GM21737 (cell line): ENCODE results near the gene SORT1.
"Not testable (repeated sequence)": the region's sequence is repeated elsewhere in the genome, so short reads cannot be mapped to it uniquely, and the experiment has no call there.

Experiments
- ATAC-seq: cut with Tn5 transposase; IDR thresholded peaks from one replicate; pipeline ENCODE4 v1.9.1; 2021; ENCODE audit warnings: mild to moderate bottlenecking, moderate library complexity; ENCODE audit not compliant: unreplicated experiment

SORT1 gene

DNA sequence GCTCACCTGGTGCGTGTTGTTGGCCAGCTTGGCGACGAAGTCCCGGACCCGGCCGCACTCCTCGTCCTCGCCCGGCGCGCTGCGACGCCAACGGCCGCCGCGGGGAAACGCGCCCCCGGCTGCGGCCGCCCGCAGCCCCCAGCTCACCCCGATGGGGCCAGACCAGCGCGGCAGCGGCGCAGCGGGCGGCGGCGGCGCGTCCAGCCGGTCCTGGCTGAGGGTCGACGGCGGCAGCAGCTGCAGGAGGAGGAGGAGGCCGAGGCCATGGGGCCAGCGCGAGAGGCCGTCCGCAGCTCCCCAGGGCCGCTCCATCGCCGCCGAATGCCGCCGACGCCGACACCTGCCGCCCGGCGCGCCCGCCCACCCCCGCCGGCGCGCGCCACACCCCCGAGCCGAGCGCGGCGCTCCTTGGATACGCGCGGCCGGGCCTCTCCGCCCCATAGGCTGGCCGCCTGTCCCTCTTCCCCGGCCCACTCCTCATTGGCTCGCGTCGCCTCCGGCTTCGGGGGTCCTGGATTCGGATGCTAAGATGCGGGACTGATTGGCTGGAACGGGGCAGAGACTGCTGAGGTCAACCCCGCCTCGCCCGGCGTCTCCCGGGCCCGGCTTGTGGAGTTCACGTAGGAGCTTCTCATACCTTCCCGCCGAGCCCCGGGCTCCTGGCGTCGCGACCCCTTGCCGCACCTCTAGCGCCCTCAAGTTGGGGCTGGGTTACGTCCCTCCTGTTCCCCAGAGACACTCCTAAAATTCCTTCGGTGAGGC, at the start of gene SORT1:
Gene SORT1 (minus strand): TSS at position 338 of the 762 bp plus-strand sequence. CDS start 26 bp downstream, at position 312.
- ATAC-seq, result peak; percentile 83

DNA sequence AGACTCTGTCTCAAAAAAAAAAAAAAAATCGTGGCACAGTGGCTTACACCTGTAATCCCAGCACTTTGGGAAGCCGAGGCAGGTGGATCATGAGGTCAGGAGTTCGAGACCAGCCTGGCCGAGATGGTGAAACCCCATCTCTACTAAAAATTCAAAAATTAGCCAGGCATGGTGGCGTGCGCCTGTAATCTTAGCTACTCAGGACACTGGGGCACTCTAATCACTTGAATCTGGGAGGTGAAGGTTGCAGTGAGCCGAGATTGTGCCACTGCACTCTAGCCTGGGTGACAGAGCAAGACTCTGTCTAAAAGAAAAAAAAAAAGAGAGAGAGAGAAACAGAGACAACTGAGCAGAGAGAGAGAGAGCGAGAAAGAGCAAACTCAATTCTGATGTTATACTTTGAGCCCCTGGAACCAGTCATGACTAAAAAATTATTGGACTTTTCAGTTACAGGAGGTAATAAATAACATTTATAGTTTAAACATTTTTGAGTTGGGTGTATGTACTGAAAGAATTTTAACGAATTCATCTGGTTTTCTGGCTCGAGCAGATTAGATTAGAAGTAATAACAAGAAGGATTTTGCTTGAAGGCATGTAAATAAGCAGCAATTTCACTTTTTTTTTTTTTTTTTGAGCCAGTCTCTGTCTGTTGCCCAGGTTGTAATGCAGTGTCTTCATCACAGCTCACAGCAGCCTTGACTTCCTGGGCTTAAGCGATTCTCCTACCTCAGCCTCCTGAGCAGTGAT, 48.4 kb upstream of the SORT1 start:
- not testable (repeated sequence) for ATAC-seq

DNA sequence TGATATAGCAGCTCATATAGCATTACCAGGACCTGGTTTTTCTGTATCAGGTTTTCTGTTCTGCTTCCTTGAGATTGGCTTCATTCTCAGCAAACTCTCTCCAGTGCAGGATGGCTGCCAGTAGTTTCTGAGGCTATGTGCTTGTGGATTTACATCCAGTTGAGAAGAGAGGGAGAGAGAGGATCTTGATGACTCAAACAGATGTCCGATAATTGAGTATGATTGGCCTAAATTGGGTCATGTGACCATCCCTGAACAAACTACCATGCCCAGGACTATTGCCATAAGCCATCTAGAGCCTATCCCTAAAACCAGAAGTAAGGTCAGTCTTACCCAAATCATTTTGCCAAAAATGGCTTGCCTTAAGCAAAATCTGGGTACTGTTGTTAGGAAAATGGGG, 46.6 kb upstream of the SORT1 start:
- no peak for ATAC-seq

DNA sequence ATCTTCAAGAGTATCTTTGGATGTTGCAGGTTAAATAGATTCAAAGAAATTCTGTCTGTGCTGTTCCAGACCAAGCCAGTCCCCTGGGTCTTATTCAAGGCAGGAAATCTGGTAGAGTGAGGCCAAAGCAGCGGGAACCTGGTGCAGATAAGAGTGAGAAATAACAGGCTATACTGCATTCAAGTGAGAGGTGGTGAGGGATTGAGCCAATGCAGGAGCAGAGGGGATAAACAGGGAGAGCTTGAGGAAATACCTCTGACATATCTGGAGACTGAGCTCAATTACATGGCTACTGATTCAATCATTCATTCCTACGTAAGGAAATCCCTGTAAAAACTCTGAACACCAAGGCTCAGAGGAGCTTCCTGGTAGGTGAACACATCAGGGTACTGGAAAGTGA, 45.8 kb upstream of the SORT1 start:
- ATAC-seq, result no peak

DNA sequence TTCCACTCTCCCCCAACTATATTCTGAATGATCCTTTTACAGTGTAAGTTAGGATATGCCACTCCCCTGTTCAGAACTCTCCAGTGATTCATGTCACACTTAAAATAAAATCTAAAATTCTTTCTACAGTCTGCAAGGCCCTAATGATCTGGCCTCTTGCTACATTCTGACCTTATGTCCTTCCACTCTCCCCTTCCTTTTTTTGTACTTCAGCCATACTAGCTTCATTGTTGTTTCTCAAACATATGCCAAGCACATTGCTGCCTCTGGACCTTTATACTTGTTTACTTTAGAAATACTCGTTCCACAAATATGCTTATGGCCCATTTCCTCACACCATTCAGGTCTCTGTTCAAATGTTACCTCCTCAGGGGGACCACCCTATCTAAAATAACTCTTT, 43.4 kb upstream of the SORT1 start:
- no peak for ATAC-seq

DNA sequence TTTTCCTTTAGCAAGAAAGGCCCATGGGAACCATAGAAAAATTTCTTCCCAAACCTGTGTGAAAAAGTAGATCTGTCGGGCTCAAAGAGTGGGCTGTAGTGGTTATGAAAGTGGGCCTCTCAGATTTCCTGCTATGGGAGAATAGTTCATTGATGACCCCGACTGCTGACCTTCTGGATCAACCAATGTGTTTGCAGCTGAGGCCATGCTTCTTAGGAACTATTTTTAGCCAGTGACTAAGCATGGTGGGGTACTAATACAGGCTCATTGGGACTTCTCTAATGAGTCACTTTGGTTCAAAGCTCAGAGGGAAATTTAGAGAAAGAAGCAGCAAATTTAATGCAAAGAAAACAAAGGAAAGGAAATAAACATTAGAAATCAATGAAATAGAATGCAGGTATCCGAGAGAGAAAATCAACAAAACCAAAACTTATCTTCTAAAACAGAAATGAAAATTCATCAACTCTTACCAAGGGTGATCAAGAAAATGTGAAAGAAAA, 41.1 kb upstream of the SORT1 start:
- ATAC-seq, result no peak

DNA sequence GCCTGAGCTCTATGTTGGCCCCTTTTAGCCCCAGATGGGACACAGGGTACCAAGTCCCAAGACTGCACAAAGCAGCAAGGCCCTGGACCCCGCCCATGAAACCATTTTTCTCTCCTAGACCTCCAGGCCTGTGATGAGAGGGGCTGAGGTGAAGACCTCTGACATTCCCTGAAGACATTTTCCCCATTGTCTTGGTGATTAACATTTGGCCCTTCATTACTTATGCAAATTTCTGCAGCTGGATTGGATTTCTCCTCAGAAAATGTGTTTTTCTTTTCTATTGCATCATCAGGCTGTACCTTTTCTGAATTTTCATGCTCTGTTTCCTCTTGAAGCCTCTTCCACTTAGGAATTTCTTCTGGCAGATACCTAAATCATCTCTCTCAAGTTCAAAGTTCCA, 36.8 kb upstream of the SORT1 start:
- no peak for ATAC-seq

DNA sequence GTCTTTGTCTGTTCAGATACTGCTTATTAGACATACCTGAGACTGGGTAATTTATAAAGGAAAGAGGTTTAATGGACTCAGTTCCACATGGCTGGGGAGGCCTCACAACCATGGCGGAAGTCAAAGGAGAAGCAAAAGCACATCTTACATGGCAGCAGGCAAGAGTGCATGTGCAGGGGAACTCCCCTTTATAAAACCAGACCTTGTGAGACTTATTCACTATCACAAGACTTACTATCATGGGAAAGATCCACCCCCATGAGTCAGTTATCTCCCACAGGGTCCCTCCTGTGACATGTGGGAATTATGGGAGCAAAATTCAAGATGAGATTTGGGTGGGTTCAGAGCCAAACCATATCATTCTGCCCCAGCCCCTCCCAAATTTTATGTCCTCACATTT, 35.6 kb upstream of the SORT1 start:
- ATAC-seq, result no peak

DNA sequence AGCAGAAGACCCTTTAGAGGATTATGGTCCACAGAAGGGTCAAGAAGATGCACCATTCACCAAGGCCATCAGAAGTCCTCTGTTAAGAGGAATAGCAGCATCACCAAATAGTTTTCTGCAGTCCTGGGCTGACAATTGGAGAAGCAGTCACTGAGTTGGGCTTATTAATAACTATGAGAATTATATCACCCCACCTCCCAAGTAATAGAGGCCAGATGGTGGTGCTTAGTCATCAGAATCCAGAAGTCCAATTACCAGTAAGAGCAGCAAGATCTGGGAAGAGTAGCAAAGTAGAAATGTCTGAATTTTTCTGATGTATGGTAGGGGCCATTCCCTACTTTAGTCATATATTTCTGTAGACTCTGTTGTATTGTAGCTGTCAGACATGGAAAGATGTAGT, 34.6 kb upstream of the SORT1 start:
- ATAC-seq, result no peak

DNA sequence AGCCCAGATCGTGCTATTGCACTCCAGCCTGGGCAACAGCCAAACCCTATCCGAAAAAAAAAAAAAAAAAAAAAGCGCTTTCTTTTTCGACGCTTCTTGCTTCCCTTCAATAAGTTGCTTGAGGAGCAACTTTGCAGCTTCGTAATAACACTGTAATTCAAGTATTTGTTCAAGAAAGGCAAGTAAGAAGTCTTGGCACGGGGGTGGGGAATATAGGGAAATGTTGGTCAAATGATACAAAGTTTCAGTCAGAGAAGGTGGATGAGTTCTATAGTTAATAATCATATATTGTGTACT, 29.4 kb upstream of the SORT1 start:
- no peak for ATAC-seq

DNA sequence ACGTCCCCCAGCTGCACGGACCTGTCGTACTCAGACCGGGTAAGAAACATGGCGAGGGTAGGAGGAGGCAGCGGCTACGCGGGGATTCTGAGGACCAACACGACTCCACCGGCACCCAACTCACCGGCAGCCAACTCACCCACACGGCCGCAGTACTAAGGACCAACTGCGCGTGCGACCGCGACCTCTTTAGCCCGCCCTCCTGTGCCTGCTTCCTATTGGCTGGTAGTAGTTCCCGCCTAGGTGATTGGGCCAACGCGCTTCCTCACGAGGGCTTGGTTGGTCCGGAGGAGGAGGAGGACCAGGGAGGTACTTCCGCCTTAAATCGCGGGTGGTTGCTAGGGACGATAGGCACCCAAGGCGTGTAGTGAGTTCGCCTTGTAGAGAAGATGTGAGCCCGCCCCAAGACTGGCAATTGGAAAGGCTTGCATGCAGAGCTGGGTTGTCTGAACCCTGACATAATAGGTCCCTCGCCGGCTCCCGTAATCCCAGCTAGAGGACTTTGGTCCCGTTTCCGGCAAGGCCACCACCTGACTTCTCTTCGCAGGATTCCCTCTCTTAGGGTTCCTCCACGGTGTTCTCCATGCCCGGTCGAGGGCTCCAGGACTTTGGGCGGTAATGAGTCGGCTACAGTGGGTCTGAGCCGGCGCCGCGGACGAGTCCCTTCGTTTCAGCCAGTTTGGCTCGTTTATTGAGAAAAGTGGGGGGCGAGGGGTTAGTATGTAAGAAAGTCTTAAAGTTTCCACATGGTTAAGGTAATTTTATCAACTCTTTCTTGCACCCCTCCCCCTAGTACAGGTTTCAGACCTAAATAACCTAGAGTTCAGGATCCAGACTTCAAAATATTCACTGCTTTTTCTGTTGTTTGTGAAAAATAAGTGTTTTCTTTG, 28.8 kb upstream of the SORT1 start, which contains the start of gene PSMA5:
Gene PSMA5 (minus strand): TSS at position 168 of the 890 bp plus-strand sequence. CDS start 118 bp downstream, at position 50.
- peak; percentile 97 for ATAC-seq

DNA sequence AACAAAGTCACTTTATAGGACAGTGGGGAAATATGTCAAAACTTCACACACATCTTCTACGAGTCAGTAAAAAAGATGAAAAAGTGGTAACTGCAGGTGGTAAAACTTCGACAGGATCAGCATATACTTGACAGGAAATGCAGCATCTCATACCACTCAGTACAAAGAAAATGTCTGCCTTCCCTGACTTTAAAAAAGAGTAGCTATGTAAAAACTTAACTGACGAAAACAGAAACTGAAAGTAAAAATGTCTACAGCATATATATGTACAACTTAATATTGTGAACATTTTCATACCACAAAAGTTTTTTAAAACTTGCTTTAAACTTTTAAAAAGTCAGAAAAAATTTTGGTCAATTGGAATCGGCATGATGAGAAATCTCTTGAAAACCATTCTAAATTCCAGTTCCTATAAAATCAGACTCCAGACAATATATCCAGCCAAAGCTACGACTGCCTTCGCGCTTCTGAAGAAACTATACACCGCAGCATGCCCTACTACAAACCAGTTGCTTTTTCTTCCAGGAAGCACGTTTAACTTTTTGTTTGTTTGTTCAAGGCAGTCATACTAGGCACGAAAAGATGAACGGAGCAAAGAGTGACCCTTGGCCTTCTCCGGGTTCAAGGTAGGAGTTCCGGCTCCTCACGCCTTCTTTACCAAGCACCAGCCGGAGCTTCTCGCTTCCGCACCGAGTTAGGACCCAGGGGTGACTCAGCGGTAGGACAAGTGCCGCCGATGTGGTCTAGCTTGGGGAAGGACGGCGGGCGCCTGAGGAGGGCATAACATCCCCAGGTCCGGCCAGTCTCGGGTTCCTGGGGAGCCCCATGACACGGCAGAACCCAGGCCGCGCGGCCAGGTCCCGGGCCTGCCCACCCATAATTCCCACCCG, 27.9 kb upstream of the SORT1 start:
- peak; percentile 28 for ATAC-seq

DNA sequence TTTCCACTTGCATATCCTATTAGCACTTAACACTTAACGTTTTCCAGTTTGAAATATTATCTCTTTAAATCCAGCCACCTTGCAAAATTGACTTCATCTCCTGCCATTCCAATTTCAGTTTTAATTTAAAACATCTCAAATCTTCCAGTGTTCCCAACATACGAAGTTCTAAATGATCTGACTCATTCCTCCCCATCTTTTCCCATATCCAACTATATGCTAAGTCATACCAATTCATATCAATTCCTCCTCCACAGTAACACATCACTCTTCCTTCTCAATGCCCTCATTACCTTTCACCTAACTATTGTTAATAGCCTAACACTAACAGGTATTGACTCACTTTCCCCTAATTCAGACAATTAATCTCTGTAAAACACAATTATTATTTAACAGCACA, 25.8 kb upstream of the SORT1 start:
- no peak for ATAC-seq

DNA sequence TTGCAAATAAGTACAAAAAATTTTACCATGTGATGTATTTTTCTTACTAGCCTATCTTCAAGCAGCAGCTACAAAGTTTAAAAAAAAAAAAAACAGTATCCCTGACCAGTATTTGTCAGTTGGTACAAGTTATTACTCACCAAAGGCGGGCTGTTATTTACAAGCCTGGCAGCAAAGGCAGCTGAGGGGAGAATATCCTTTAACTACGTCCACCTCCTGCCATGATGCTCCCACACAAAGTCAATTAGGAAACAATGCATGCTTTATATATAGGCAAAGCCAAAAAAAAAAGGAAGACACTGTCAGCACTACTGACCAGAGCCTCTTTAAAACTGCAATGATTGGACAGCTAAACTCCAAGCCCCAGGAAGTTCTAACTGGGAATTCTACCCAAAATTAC, 14.8 kb upstream of the SORT1 start:
- no peak for ATAC-seq

DNA sequence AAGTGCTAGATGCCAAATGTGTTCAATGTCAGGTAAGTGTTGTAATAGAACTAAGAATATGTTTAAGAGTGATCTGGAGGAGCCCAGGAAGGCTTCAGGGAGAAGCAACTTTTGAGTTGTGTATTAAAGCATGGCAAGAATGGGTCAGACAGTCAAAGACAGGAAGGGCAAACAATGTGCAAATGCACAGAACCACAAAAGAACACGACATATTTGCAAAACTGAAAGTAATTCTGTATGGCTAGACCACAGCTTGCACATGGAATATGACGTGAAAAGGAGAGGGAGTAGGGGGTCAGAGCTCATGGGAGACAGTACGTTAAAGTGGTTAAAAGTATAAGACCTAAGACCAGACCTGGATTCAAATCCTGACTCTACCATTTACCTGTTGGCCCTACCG, 7.1 kb upstream of the SORT1 start:
- no peak for ATAC-seq

DNA sequence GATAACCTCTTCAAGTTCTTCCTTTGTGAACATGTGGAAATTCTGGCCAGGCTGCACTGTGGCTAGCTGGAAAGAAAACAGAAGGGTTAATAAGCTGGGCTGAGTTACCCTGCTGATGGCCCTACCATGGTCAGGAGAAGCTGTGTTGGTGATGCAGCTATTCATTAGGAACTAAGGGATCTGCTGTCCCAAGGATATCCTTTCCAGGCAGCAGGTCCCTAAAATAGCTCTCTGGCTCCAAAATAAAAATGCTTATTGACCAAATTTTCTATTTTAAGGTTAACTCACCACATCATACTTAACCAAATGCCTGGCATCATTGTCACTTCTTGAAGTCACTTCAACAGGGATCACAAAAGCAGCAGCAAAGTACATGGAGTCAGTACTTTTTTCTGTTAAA, 4.3 kb upstream of the SORT1 start:
- ATAC-seq, result no peak

DNA sequence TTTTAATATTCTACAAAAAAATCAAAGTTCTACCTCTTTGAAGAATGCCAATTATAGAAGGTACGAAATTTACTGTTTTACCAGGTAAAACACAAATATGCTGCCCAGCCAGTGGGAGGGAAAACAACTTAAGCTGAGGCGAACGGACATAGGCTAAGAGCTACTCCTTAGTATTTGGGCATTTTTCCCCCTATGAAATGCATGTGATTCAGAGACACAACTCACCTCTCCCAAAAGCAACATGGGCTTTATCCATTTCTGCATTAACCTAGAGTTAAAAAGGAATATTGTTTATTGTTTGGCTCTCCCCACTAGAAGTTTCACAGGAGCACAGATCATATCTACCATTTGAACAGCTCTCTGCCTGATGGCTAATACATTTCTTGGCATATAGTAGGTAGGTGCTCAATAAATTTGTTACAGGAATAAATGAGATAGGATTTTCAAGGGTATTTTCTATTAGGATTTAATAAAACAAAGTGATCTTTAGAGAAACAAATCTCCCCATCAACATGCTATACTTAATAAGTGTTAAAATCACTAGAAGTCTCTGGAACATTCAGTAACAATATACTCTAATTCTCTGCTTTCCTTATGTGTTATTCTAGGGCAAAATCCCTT, 2.4 kb upstream of the SORT1 start:
- no peak for ATAC-seq

DNA sequence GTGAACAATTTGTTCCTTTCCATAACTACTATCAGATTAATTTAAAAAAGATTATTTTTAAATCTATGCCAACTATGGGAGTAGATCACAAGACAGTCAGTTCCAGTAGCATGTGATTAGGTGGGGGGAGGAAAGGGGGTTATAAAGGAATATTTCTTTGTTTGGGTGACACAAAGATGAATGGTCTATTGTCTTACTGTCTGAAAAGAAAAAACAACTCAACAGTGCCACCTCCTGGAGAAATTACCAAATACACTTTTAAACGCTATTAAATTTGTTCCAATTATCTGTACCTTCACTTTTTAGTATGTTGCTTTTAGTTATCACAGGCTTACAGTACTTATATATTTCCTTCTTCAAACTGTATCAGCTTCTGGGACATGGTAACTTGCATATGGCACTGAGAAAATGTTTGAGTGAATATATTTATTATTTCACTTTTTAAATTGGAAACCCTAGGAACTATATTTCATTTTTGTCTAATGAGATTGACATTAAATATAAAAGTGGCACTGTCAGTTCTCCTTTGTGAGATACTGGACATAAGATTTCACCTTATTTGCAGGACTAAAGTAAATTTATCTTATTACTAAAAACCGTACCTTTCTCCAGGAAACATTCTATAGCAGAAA, 1.7 kb upstream of the SORT1 start:
- no peak for ATAC-seq
